GM12878 (cell line): Measurements from ENCODE around the gene DEGS2.

Experiments used
- BCLAF1 ChIP-seq: fragments of 450-650 bp; IDR thresholded peaks from 2 replicates; pipeline ENCODE4 v1.6.1; 2017; ENCODE audit warnings: antibody characterized with exemption, mild to moderate bottlenecking, moderate library complexity
- FOXK2 ChIP-seq: fragments of 450-650 bp; IDR thresholded peaks from 2 replicates; pipeline ENCODE4 v1.6.1; 2017; ENCODE audit warnings: mild to moderate bottlenecking, moderate library complexity
- GABPA ChIP-seq: IDR thresholded peaks from 2 replicates; pipeline ENCODE4 v1.6.1; 2014; ENCODE audit warnings: antibody characterized with exemption, low read depth, mild to moderate bottlenecking, inconsistent platforms

- TF ChIP-seq BCLAF1 (no peak), FOXK2 (no peak), GABPA (no peak)
Observed at GRCh38 chr14:100192672-100193416, 33.4 kb upstream of the DEGS2 start.
